ENCODE results near the gene HAAO. TPM values are rescaled to one million over a fixed set of nuclear protein-coding genes. Genes with fewer than 3 reads are reported as not detected.

Gene HAAO
- total RNA-seq, 1 experiment from 2014 or later, result not detected

DNA sequence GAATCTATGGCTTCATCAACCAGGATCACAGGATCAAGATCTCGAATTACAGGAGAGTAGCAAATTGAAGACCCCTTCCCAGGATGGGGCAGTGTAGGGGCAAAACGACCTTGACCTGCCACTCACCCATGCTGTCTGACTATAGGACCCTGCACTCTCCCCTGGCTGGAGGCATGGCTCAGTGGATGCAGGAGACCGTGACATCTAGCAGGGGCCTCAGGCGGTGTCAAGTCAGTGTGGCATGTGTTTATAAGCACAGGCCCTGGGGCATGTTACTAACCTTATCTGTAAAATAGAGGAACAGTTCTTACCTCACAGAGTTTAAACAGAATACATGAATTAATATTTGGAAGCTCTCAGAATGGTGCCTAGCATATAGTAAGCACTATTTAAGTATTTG, 3.5 kb downstream of the HAAO start:
- H3K4me3 ChIP-seq (ENCODE audit: low read length), result no peak overlapping the region
- H3K9ac ChIP-seq (ENCODE audit: low read length), result no peak overlapping the region
- H3K9me3 ChIP-seq (ENCODE audit: low read length), result no peaks in the 10 kb centered on the region
- ChIA-PET POLR2A (ENCODE audit: unreplicated experiment) (no interaction called here), CTCF (no interaction called here)
- no peak overlapping the region for H3K27ac ChIP-seq (ENCODE audit: low read length)
- H3K79me2 ChIP-seq (ENCODE audit: low read length), result no peaks in the 10 kb centered on the region
- intact Hi-C loops (cut with micrococcal nuclease), result loop anchor here (10.0 kb wide), 1 partner anchor 424 kb away; the partner anchor contains the start of gene COX7A2L
- no peak for DNase-seq
- H3K4me1 ChIP-seq (ENCODE audit: insufficient read depth, low read length), result no peaks in the 10 kb centered on the region
- H3F3A ChIP-seq (ENCODE audit: low read length, unreplicated experiment), result no peaks in the 10 kb centered on the region
- no peak overlapping the region for H2AFZ ChIP-seq (ENCODE audit: low read length)
- H3K9me2 ChIP-seq (replicated peaks; ENCODE audit: low read length), result no peaks in the 10 kb centered on the region
- no TSS peak for BruUV-seq (replicated peaks)
- no peak for TF ChIP-seq EZH2phosphoT487 (IDR thresholded peaks at IDR 0.05; ENCODE audit: borderline replicate concordance, low read length)
- no peak for TF ChIP-seq EZH2 (IDR thresholded peaks at IDR 0.05; ENCODE audit: low read length, unreplicated experiment)
- TF ChIP-seq, protein P1, sequence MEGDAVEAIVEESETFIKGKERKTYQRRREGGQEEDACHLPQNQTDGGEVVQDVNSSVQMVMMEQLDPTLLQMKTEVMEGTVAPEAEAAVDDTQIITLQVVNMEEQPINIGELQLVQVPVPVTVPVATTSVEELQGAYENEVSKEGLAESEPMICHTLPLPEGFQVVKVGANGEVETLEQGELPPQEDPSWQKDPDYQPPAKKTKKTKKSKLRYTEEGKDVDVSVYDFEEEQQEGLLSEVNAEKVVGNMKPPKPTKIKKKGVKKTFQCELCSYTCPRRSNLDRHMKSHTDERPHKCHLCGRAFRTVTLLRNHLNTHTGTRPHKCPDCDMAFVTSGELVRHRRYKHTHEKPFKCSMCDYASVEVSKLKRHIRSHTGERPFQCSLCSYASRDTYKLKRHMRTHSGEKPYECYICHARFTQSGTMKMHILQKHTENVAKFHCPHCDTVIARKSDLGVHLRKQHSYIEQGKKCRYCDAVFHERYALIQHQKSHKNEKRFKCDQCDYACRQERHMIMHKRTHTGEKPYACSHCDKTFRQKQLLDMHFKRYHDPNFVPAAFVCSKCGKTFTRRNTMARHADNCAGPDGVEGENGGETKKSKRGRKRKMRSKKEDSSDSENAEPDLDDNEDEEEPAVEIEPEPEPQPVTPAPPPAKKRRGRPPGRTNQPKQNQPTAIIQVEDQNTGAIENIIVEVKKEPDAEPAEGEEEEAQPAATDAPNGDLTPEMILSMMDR (conservative IDR thresholded peaks at IDR 0.05; ENCODE audit: low read depth, low read length), result no peak
- no peaks in the 10 kb centered on the region for H3K36me3 ChIP-seq (ENCODE audit: low read depth, low read length)
- H3K4me2 ChIP-seq (ENCODE audit: low read length), result no peak overlapping the region
- no peaks in the 10 kb centered on the region for H4K20me1 ChIP-seq (ENCODE audit: low read length)
- no peaks in the 10 kb centered on the region; the same call in 1 of the 2 replicates for H3K27me3 ChIP-seq (ENCODE audit: low read length)
- no peak for ATAC-seq

DNA sequence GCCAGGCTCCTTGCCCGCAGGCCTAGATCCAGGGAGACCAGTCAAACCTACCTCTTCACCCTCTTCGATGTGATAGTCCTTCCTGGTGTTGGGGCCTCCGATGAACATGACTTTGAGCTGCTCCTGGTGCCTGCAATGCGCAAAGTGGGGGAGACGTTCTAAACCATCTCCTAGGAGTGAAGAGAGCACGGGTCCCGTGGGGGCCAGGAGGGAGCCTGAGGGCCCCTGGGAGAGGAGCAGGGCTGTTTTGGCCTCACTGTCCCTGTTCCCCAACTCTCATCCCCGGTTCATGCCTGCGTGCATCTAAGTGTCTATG, 3.9 kb downstream of the HAAO start:
- Histone ChIP-seq H3K79me2 (ENCODE audit: low read length) (no peaks in the 10 kb centered on the region), H3K9me2 (replicated peaks; ENCODE audit: low read length) (no peaks in the 10 kb centered on the region), H2AFZ (ENCODE audit: low read length) (no peak overlapping the region), H3F3A (ENCODE audit: low read length, unreplicated experiment) (no peaks in the 10 kb centered on the region), H3K4me2 (ENCODE audit: low read length) (no peak overlapping the region), H3K9me3 (ENCODE audit: low read length) (no peaks in the 10 kb centered on the region), H3K9ac (ENCODE audit: low read length) (no peak overlapping the region), H3K4me3 (ENCODE audit: low read length) (no peak overlapping the region), H4K20me1 (ENCODE audit: low read length) (no peaks in the 10 kb centered on the region), H3K4me1 (ENCODE audit: insufficient read depth, low read length) (no peaks in the 10 kb centered on the region), H3K27me3 (ENCODE audit: low read length) (no peaks in the 10 kb centered on the region; the same call in 1 of the 2 replicates), H3K27ac (ENCODE audit: low read length) (no peak overlapping the region), H3K36me3 (ENCODE audit: low read depth, low read length) (no peaks in the 10 kb centered on the region)
- ChIA-PET CTCF (no interaction called here), POLR2A (ENCODE audit: unreplicated experiment) (no interaction called here)
- DNase-seq (no peak), ATAC-seq (no peak)
- BruUV-seq (replicated peaks), result no TSS peak
- intact Hi-C loops (cut with micrococcal nuclease), result loop anchor here (10.0 kb wide), 1 partner anchor 424 kb away; the partner anchor contains the start of gene COX7A2L
- no peak for TF ChIP-seq EZH2phosphoT487 (IDR thresholded peaks at IDR 0.05; ENCODE audit: borderline replicate concordance, low read length)
- no peak for TF ChIP-seq EZH2 (IDR thresholded peaks at IDR 0.05; ENCODE audit: low read length, unreplicated experiment)
- TF ChIP-seq, protein P1 (conservative IDR thresholded peaks at IDR 0.05; ENCODE audit: low read depth, low read length), result no peak

- no peak overlapping the region for H3K4me3 ChIP-seq (ENCODE audit: low read length)
- no TSS peak for BruUV-seq (replicated peaks)
- no peaks in the 10 kb centered on the region for H3K9me3 ChIP-seq (ENCODE audit: low read length)
- H3K79me2 ChIP-seq (ENCODE audit: low read length), result no peaks in the 10 kb centered on the region
- no peaks in the 10 kb centered on the region for H4K20me1 ChIP-seq (ENCODE audit: low read length)
- H2AFZ ChIP-seq (ENCODE audit: low read length), result no peak overlapping the region
- intact Hi-C loops (cut with micrococcal nuclease), result loop anchor here (10.0 kb wide), 1 partner anchor 423 kb away; the partner anchor contains the start of gene COX7A2L
- ATAC-seq, result no peak
- H3K27me3 ChIP-seq (ENCODE audit: low read length), result no peaks in the 10 kb centered on the region; the same call in 1 of the 2 replicates
- H3K9me2 ChIP-seq (replicated peaks; ENCODE audit: low read length), result no peaks in the 10 kb centered on the region
- POLR2A ChIA-PET (ENCODE audit: unreplicated experiment), result no interaction called here
- H3K4me1 ChIP-seq (ENCODE audit: insufficient read depth, low read length), result no peaks in the 10 kb centered on the region
- no peak overlapping the region for H3K4me2 ChIP-seq (ENCODE audit: low read length)
- no peaks in the 10 kb centered on the region for H3K36me3 ChIP-seq (ENCODE audit: low read depth, low read length)
- H3K9ac ChIP-seq (ENCODE audit: low read length), result no peak overlapping the region
- TF ChIP-seq EZH2 (IDR thresholded peaks at IDR 0.05; ENCODE audit: low read length, unreplicated experiment), result no peak
- TF ChIP-seq, protein P1 (conservative IDR thresholded peaks at IDR 0.05; ENCODE audit: low read depth, low read length), result no peak
- TF ChIP-seq EZH2phosphoT487 (IDR thresholded peaks at IDR 0.05; ENCODE audit: borderline replicate concordance, low read length), result no peak
- H3F3A ChIP-seq (ENCODE audit: low read length, unreplicated experiment), result no peaks in the 10 kb centered on the region
- no peak overlapping the region for H3K27ac ChIP-seq (ENCODE audit: low read length)
- no peak for DNase-seq
- CTCF ChIA-PET, result no interaction called here
Observed at GRCh38 chr2:42787788-42788477, 4.5 kb downstream of the HAAO start.
